GM23248 (cell line): ENCODE measurements around the gene PTPN1. TPM values are rescaled to one million over a fixed set of nuclear protein-coding genes. Genes with fewer than 3 reads are reported as not detected.
A peak's percentile ranks its signal among the peaks of the same experiment; 100 is the strongest.
"Not testable (repeated sequence)": the region's sequence is repeated elsewhere in the genome, so short reads cannot be mapped to it uniquely, and the experiment has no call there.

Experiments
- DNase-seq: peaks from one replicate; pipeline ENCODE4 v3.0.0-alpha.2; 2015
- H2AFZ ChIP-seq: fragments of 200-600 bp; sonication (generic); 2 replicates; pipeline ENCODE4 v1.6.1; 2016; ENCODE audit warnings: antibody characterized with exemption
- H3F3A ChIP-seq: fragments of 200-600 bp; sonication (generic); 2 replicates; pipeline ENCODE4 v1.6.1; 2016; ENCODE audit warnings: mild to moderate bottlenecking, antibody characterized with exemption, mixed run types; ENCODE audit not compliant: insufficient read depth
- H3K27ac ChIP-seq: fragments of 200-600 bp; sonication (generic); 2 replicates; pipeline ENCODE4 v1.5.1; 2016; ENCODE audit warnings: mild to moderate bottlenecking
- H3K27me3 ChIP-seq: fragments of 200-600 bp; sonication (generic); replicated peaks from 2 replicates; pipeline ENCODE4 v1.6.1; 2016; ENCODE audit warnings: mild to moderate bottlenecking; ENCODE audit not compliant: insufficient read depth
- H3K36me3 ChIP-seq: fragments of 200-600 bp; sonication (generic); 2 replicates; pipeline ENCODE4 v1.6.1; 2016; ENCODE audit warnings: low read depth, mild to moderate bottlenecking
- H3K4me1 ChIP-seq: fragments of 200-600 bp; sonication (generic); 2 replicates; pipeline ENCODE4 v1.6.1; 2016; ENCODE audit warnings: mild to moderate bottlenecking; ENCODE audit not compliant: insufficient read depth
- H3K4me2 ChIP-seq: fragments of 200-600 bp; sonication (generic); one replicate; pipeline ENCODE4 v1.6.1; 2016; ENCODE audit warnings: mild to moderate bottlenecking; ENCODE audit not compliant: unreplicated experiment
- H3K4me3 ChIP-seq: fragments of 200-600 bp; sonication (generic); 2 replicates; pipeline ENCODE4 v1.5.1; 2016; ENCODE audit warnings: mild to moderate bottlenecking
- H3K79me2 ChIP-seq: fragments of 200-600 bp; sonication (generic); 2 replicates; pipeline ENCODE4 v1.6.1; 2016; ENCODE audit warnings: mild to moderate bottlenecking; ENCODE audit not compliant: insufficient read depth
- H3K9ac ChIP-seq: fragments of 200-600 bp; sonication (generic); 2 replicates; pipeline ENCODE4 v1.6.1; 2016; ENCODE audit warnings: mild to moderate bottlenecking
- H3K9me2 ChIP-seq: fragments of 200-600 bp; sonication (generic); 2 replicates; pipeline ENCODE4 v1.6.1; 2016; ENCODE audit warnings: mixed run types, mild to moderate bottlenecking, moderate library complexity; ENCODE audit not compliant: insufficient read depth
- H3K9me3 ChIP-seq: fragments of 200-600 bp; sonication (generic); one replicate; pipeline ENCODE4 v1.6.1; 2017; ENCODE audit warnings: low read depth
- H4K20me1 ChIP-seq: fragments of 200-600 bp; sonication (generic); 2 replicates; pipeline ENCODE4 v1.6.0; 2016; ENCODE audit not compliant: insufficient read depth
- EZH2 ChIP-seq: fragments of 200-600 bp; sonication (generic); IDR thresholded peaks from 2 replicates; pipeline ENCODE4 v1.6.1; 2018; ENCODE audit warnings: antibody characterized with exemption, mild to moderate bottlenecking; ENCODE audit not compliant: insufficient read depth, poor library complexity, severe bottlenecking
- EZH2phosphoT487 ChIP-seq: fragments of 200-600 bp; sonication (generic); IDR thresholded peaks from 2 replicates; pipeline ENCODE4 v1.6.1; 2018; ENCODE audit warnings: antibody characterized with exemption, moderate library complexity, mild to moderate bottlenecking, low read depth; ENCODE audit not compliant: insufficient read depth
- WGBS, 2 experiments: methylation state at CpG; one replicate each; pipeline ENCODE4 v1.1.6; 2015 to 2017; ENCODE audit warnings: low lambda C conversion rate in 2 of 2, low coverage in 1 of 2; ENCODE audit errors: missing lambda C conversion rate in 2 of 2; 5-methylcytosine and 5-hydroxymethylcytosine counted together
- in situ Hi-C: fragments of 300-500 bp; cut with MboI; formaldehyde crosslinking; loops from 2 replicates; pipeline ENCODE4 v1.15.0; 2020
- polyA plus RNA-seq: library from polyadenylated mRNA; unstranded; fragments of >200 nt; fragmentation: Nextera tagmentation; extraction: Ambion mirVana; gene quantifications from 2 replicates; pipeline ENCODE4 v1.2.1, GENCODE V29; 2016
- total RNA-seq: library from RNA; depleted of rRNA; stranded (reverse); fragments of >200 nt; shearing (Covaris generic); gene quantifications from 2 replicates; pipeline ENCODE4 v1.2.3, GENCODE V29; 2014

Gene PTPN1
- total and polyA plus RNA-seq, 2 experiments from 2014 or later, result 18.9 to 22.8 TPM

DNA sequence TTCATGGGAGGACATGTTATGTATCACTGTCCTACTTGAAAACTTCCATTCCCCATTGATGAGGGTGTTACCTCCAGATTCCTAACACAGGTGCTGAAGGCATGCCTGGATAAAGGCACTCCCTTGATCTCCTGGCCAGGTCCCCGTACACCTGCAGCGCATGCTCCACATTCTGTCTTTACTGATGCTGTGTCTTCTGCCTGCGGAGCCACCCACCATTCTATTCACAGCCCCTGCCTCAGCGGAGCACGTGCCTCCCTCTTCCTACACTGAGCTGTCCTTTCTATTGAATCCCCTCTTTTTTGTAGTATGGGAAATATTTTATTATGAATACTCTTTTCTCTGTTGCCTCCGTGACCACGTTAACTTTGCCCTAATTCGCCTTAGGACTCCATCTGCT, 25.0 kb downstream of the PTPN1 start:
- TF ChIP-seq EZH2, result no peak
- no peak for TF ChIP-seq EZH2phosphoT487
- Histone ChIP-seq H3K9me3 (no peaks in the 10 kb centered on the region), H3K27me3 (no peaks in the 10 kb centered on the region), H3K9ac (peak overlapping the region; percentile 58), H3K4me3 (no peak overlapping the region), H3K79me2 (peaks cover 100% of the 10 kb centered on the region), H3K9me2 (no peaks in the 10 kb centered on the region), H4K20me1 (no peaks in the 10 kb centered on the region), H2AFZ (no peak overlapping the region), H3K4me2 (peak overlapping the region; percentile 39), H3K36me3 (no peaks in the 10 kb centered on the region), H3F3A (peaks cover 28% of the 10 kb centered on the region; the same call in 1 of the 2 replicates), H3K4me1 (peaks cover 44% of the 10 kb centered on the region), H3K27ac (peak overlapping the region; percentile 88)
- no peak for DNase-seq
- 88% methylated on average over 8 of the region's 8 CpGs for WGBS, 2 experiments
- in situ Hi-C loops, result no loop called here

DNA sequence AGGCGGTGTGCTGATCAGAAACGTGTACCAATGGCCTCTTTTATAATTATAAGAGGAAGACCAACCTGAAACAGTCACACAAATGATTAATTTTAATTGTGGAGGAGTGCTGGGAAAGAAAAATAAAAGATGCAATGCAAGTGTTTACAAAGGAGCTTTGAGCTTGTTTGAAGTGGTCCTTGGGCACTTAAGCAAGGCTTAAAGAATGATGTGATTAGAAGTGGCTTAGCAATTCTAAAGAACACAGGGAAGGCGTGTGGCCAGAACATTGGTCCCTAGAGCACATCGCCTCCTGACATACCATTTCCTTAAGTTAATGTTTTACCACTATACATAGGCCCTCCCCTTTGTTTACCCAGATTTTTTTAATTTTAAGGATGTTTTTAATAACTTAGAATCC, 26.1 kb downstream of the PTPN1 start:
- no peak for TF ChIP-seq EZH2
- no peak for TF ChIP-seq EZH2phosphoT487
- 90 to 91% methylated on average over 4 of the region's 4 CpGs for WGBS, 2 experiments
- no peak overlapping the region for H2AFZ ChIP-seq
- peaks cover 31% of the 10 kb centered on the region for H3F3A ChIP-seq
- H3K27me3 ChIP-seq, result no peaks in the 10 kb centered on the region
- H3K4me3 ChIP-seq, result no peak overlapping the region
- H4K20me1 ChIP-seq, result no peaks in the 10 kb centered on the region
- H3K36me3 ChIP-seq, result no peaks in the 10 kb centered on the region
- H3K4me1 ChIP-seq, result peaks cover 55% of the 10 kb centered on the region
- H3K9me3 ChIP-seq, result no peaks in the 10 kb centered on the region
- H3K9me2 ChIP-seq, result no peaks in the 10 kb centered on the region
- no peak overlapping the region for H3K27ac ChIP-seq
- H3K79me2 ChIP-seq, result peaks cover 99% of the 10 kb centered on the region
- in situ Hi-C loops, result no loop called here
- no peak for DNase-seq
- no peak overlapping the region for H3K9ac ChIP-seq
- H3K4me2 ChIP-seq, result no peak overlapping the region

DNA sequence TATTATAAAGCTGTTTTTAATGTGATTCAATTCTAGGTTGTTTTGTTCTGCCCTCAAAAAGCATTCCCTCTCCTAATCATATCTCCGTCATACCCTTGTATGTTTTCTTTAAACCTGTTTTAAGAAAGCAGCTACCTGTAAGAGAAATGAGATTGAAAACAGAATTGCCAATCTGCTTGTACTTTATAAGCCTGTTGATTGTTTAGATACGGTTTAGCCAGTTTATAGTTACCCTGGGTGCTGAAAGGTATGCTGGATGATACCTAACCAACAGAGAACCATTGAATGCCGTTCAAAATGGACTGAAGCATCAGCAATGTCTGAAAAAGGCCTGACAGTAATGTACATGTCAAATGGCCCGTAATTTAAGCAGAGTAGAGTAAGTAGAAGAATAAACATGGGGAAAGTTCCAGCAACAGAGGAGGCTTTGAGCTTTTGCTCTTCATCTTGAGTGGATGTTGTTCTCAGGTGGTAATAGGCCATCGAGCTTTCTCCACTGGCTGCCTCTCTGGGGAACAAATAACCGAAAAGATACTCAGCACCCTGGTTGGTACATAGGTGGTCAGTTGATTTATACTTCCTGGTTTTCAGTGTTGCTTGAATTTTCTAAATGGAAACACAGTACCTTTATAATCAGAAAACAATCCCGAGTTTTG, 27.5 kb downstream of the PTPN1 start:
- 97% methylated on average over 7 of the region's 7 CpGs for WGBS, 2 experiments
- Histone ChIP-seq H3K9me2 (no peaks in the 10 kb centered on the region), H3K79me2 (peaks cover 99% of the 10 kb centered on the region), H3K27me3 (no peaks in the 10 kb centered on the region), H3K9me3 (no peaks in the 10 kb centered on the region), H3F3A (peaks cover 37% of the 10 kb centered on the region), H3K4me2 (no peak overlapping the region), H3K9ac (no peak overlapping the region), H3K36me3 (no peaks in the 10 kb centered on the region), H3K27ac (no peak overlapping the region), H4K20me1 (no peaks in the 10 kb centered on the region), H3K4me1 (peaks cover 58% of the 10 kb centered on the region), H3K4me3 (no peak overlapping the region), H2AFZ (no peak overlapping the region)
- no peak for DNase-seq
- in situ Hi-C loops, result no loop called here
- TF ChIP-seq EZH2 (no peak), EZH2phosphoT487 (no peak)

DNA sequence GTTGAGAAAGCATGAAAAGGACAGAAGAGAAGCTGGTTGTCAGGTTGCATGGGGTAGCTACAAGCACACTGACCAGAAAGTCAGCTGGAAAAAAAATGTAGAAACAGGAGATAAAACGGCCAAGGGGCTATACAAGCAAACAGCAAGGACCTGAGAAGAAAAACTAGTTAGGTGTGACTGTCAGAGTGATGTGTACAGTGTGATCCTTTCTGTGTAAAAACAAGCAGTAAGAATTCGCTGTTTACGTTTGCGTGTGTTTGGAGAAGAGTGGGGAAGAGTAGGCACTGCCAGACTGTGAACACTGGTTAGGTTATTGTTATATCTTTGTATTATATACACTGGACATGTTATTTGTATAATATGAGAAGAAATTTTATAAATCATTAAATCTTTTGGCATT, 28.1 kb downstream of the PTPN1 start:
- in situ Hi-C loops, result no loop called here
- no peak overlapping the region for H3K4me3 ChIP-seq
- H4K20me1 ChIP-seq, result no peaks in the 10 kb centered on the region
- peaks cover 37% of the 10 kb centered on the region for H3F3A ChIP-seq
- no peak for TF ChIP-seq EZH2
- TF ChIP-seq EZH2phosphoT487, result no peak
- H3K9ac ChIP-seq, result no peak overlapping the region
- H3K79me2 ChIP-seq, result peaks cover 99% of the 10 kb centered on the region
- H3K36me3 ChIP-seq, result no peaks in the 10 kb centered on the region
- H3K9me2 ChIP-seq, result no peaks in the 10 kb centered on the region
- H3K4me2 ChIP-seq, result no peak overlapping the region
- H3K9me3 ChIP-seq, result no peaks in the 10 kb centered on the region
- no peak for DNase-seq
- H3K27me3 ChIP-seq, result no peaks in the 10 kb centered on the region
- no peak overlapping the region for H3K27ac ChIP-seq
- H3K4me1 ChIP-seq, result peaks cover 58% of the 10 kb centered on the region
- no peak overlapping the region for H2AFZ ChIP-seq
- WGBS, 2 experiments, result 83 to 85% methylated on average over 4 of the region's 4 CpGs

DNA sequence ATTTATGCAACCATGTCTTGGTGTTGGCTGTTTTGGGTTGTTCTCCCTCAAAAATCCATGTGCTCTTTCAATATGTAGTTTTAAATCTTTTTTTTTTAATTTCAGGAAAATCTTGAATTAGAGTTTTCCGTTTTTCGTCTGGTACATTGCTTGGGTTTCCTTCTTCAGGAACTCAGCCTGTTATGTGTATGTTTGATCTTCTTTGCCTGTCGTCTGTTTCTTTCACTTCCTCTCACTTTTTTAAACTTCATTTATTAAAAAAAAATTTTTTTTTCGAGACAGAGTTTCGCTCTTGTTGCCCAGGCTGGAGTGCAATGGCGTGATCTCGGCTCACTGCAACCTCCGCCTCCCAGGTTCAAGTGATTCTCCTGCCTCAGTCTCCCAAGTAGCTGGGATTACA, 29.6 kb downstream of the PTPN1 start:
- peaks cover 47% of the 10 kb centered on the region for H3K4me1 ChIP-seq
- H3K36me3 ChIP-seq, H3K4me3 ChIP-seq, H3K27ac ChIP-seq, H3K27me3 ChIP-seq, H3K9me2 ChIP-seq, H3K4me2 ChIP-seq, H3K9ac ChIP-seq, H4K20me1 ChIP-seq, H3K9me3 ChIP-seq, DNase-seq, in situ Hi-C loops, H2AFZ ChIP-seq: not testable (repeated sequence)
- peaks cover 28% of the 10 kb centered on the region for H3F3A ChIP-seq
- peaks cover 99% of the 10 kb centered on the region for H3K79me2 ChIP-seq
- WGBS, 2 experiments, result 92 to 94% methylated on average over 8 of the region's 8 CpGs
